HCT116 (cell line): ENCODE data around the gene SWT1.

Experiments used
- CTCF ChIP-seq, 3 experiments: fragments of 200-600 bp in 1 of 3; sonication (generic) in 1 of 3; IDR thresholded peaks in 2 of 3; conservative IDR thresholded peaks in 1 of 3; 2 replicates each; pipeline ENCODE4 v1.5.1; 2012 to 2017; ENCODE audit warnings: low read depth in 2 of 3, low read length in 2 of 3, antibody characterized with exemption in 1 of 3, borderline replicate concordance in 1 of 3, control low read depth in 1 of 3, mild to moderate bottlenecking in 1 of 3, mixed read lengths in 1 of 3, mixed run types in 1 of 3, moderate library complexity in 1 of 3; ENCODE audit not compliant: insufficient read depth in 1 of 3
- FOSL1 ChIP-seq: IDR thresholded peaks from 2 replicates; pipeline ENCODE4 v1.6.1; 2012; ENCODE audit warnings: low read depth
- REST ChIP-seq: IDR thresholded peaks from 2 replicates; pipeline ENCODE4 v1.6.1; 2012; ENCODE audit warnings: low read depth

GRCh38 chr1:185200889-185201288, 43.9 kb downstream of the SWT1 start:
- TF ChIP-seq CTCF (IDR thresholded peaks at IDR 0.05 in 2 of 3, conservative IDR thresholded peaks at IDR 0.05 in 1 of 3; ENCODE audit: borderline replicate concordance in 1 of 3, insufficient read depth in 1 of 3, low read depth in 2 of 3, low read length in 2 of 3): no peak
- no peak for TF ChIP-seq FOSL1
- no peak for TF ChIP-seq REST
